SK-N-SH (cell line): ENCODE results near the gene SOX11. TPM values are rescaled to one million over a fixed set of nuclear protein-coding genes. Genes with fewer than 3 reads are reported as not detected.

Experiments
- CTCF ChIA-PET: fragments of 300-600, 350-600 bp; formaldehyde crosslinking; extraction: SDS; loops from one replicate; lab custom pipeline; 2021; lab: Yijun Ruan, JAX
- POLR2A ChIA-PET: fragments of 350-600 bp; sonication (Branson Sonifier 250); formaldehyde crosslinking; extraction: SDS; loops from one replicate; lab custom pipeline; 2020; ENCODE audit warnings: antibody characterized with exemption, inconsistent platforms; lab: Yijun Ruan, JAX
- DNase-seq: peaks from one replicate; pipeline ENCODE4 v3.0.0; 2012
- H2AFZ ChIP-seq: fragments of 200-600 bp; sonication (generic); 2 replicates; pipeline ENCODE4 v1.8.1; 2016; ENCODE audit warnings: antibody characterized with exemption, mild to moderate bottlenecking, low read depth
- H3F3A ChIP-seq: fragments of 200-600 bp; sonication (generic); replicated peaks from 2 replicates; pipeline ENCODE3; 2016; ENCODE audit warnings: antibody characterized with exemption, mild to moderate bottlenecking; ENCODE audit not compliant: insufficient read depth
- H3K27ac ChIP-seq, 2 experiments: fragments of 200-500 bp in 1 of 2; fragments of 200-600 bp in 1 of 2; sonication (Bioruptor generic) in 1 of 2; sonication (generic), shearing (Covaris generic) in 1 of 2; 2 replicates each; pipeline versions ENCODE4 v1.5.1 to v1.6.1; 2014 to 2016; ENCODE audit warnings: low read depth in 2 of 2, inconsistent platforms in 1 of 2, low read length in 1 of 2, mild to moderate bottlenecking in 1 of 2, mixed read lengths in 1 of 2
- H3K27me3 ChIP-seq: fragments of 200-600 bp; sonication (generic), shearing (Covaris generic); 2 replicates; pipeline ENCODE4 v1.6.1; 2016; ENCODE audit warnings: mixed run types; ENCODE audit not compliant: insufficient read depth
- H3K36me3 ChIP-seq, 2 experiments: fragments of 200-500 bp in 1 of 2; fragments of 200-600 bp in 1 of 2; sonication (Bioruptor generic) in 1 of 2; sonication (generic) in 1 of 2; replicated peaks in 1 of 2; 2 replicates each; pipeline versions ENCODE3 to v1.5.1; 2014 to 2016; ENCODE audit warnings: low read length in 1 of 2, mild to moderate bottlenecking in 1 of 2; ENCODE audit not compliant: insufficient read depth in 2 of 2, control insufficient read depth in 1 of 2
- H3K4me1 ChIP-seq, 2 experiments: fragments of 200-500 bp in 1 of 2; fragments of 200-600 bp in 1 of 2; sonication (Bioruptor generic) in 1 of 2; sonication (generic), shearing (Covaris generic) in 1 of 2; 2 replicates each; pipeline versions ENCODE4 v1.5.1 to v1.6.1; 2014 to 2016; ENCODE audit warnings: low read depth in 1 of 2, low read length in 1 of 2, mixed run types in 1 of 2; ENCODE audit not compliant: insufficient read depth in 2 of 2, control insufficient read depth in 1 of 2
- H3K4me2 ChIP-seq: fragments of 200-600 bp; sonication (generic), shearing (Covaris generic); 2 replicates; pipeline ENCODE4 v1.6.1; 2017; ENCODE audit warnings: mixed run types
- H3K4me3 ChIP-seq, 2 experiments: fragments of 200-500 bp in 1 of 2; fragments of 200-600 bp in 1 of 2; sonication (Bioruptor generic) in 1 of 2; sonication (generic), shearing (Covaris generic) in 1 of 2; 2 replicates each; pipeline versions ENCODE4 v1.5.1 to v1.8.1; 2014 to 2016; ENCODE audit warnings: low read depth in 2 of 2, inconsistent platforms in 1 of 2, low read length in 1 of 2, mild to moderate bottlenecking in 1 of 2, mixed read lengths in 1 of 2, moderate library complexity in 1 of 2
- H3K79me2 ChIP-seq: fragments of 200-600 bp; sonication (generic); 2 replicates; pipeline ENCODE4 v1.8.1; 2017; ENCODE audit warnings: mild to moderate bottlenecking; ENCODE audit not compliant: insufficient read depth
- H3K9ac ChIP-seq: fragments of 200-600 bp; sonication (generic); 2 replicates; pipeline ENCODE4 v1.6.1; 2017; ENCODE audit warnings: mixed run types
- H3K9me2 ChIP-seq: fragments of 200-600 bp; sonication (generic); 2 replicates; pipeline ENCODE4 v1.6.1; 2017; ENCODE audit warnings: mixed run types
- H3K9me3 ChIP-seq: fragments of 200-600 bp; sonication (generic); 2 replicates; pipeline ENCODE4 v1.6.1; 2017; ENCODE audit warnings: mixed run types, mild to moderate bottlenecking, moderate library complexity
- H4K20me1 ChIP-seq: fragments of 200-600 bp; sonication (generic); 2 replicates; pipeline ENCODE4 v1.6.1; 2017; ENCODE audit warnings: mild to moderate bottlenecking, mixed run types; ENCODE audit not compliant: insufficient read depth
- CHD2 ChIP-seq: fragments of 150-350 bp; IDR thresholded peaks from 2 replicates; pipeline ENCODE4 v1.6.1; 2018; ENCODE audit warnings: low read length; ENCODE audit not compliant: partially characterized antibody
- EZH2phosphoT487 ChIP-seq: fragments of 200-600 bp; sonication (generic); IDR thresholded peaks from 2 replicates; pipeline ENCODE4 v1.6.1; 2017; ENCODE audit warnings: low read depth, mixed run types, mild to moderate bottlenecking, antibody characterized with exemption, moderate library complexity, borderline replicate concordance
- FOSL2 ChIP-seq: IDR thresholded peaks from 2 replicates; pipeline ENCODE4 v1.4.0; 2012; ENCODE audit warnings: low read depth, mild to moderate bottlenecking, moderate library complexity, borderline replicate concordance
- FOXJ3 ChIP-seq: sonication (generic); formaldehyde crosslinking; IDR thresholded peaks from 2 replicates; pipeline ENCODE4 v1.5.1; 2020; ENCODE audit warnings: mild to moderate bottlenecking, missing genetic modification reagents
- GABPA ChIP-seq: IDR thresholded peaks from 2 replicates; pipeline ENCODE4 v1.4.0; 2012; ENCODE audit warnings: low read depth, mild to moderate bottlenecking
- MAX ChIP-seq: IDR thresholded peaks from 2 replicates; pipeline ENCODE4 v1.4.0; 2012; ENCODE audit warnings: low read depth
- MEF2A ChIP-seq: IDR thresholded peaks from 2 replicates; pipeline ENCODE4 v1.4.0; 2012; ENCODE audit warnings: low read depth, borderline replicate concordance
- MXI1 ChIP-seq: IDR thresholded peaks from 2 replicates; pipeline ENCODE4 v1.6.1; 2012; ENCODE audit warnings: mild to moderate bottlenecking, low read depth, low read length, improper control_type of control experiment
- NFIC ChIP-seq: IDR thresholded peaks from 2 replicates; pipeline ENCODE4 v1.4.0; 2012; ENCODE audit warnings: borderline replicate concordance
- RAD21 ChIP-seq: IDR thresholded peaks from 2 replicates; pipeline ENCODE4 v1.6.1; 2012; ENCODE audit warnings: mild to moderate bottlenecking, low read length
- RCOR1 ChIP-seq: fragments of 150-350 bp; IDR thresholded peaks from 2 replicates; pipeline ENCODE4 v1.6.1; 2017; ENCODE audit warnings: antibody characterized with exemption, low read length
- REST ChIP-seq: IDR thresholded peaks from 2 replicates; pipeline ENCODE4 v1.6.1; 2012; ENCODE audit warnings: mild to moderate bottlenecking, low read depth, low read length, moderate library complexity
- SIN3A ChIP-seq: IDR thresholded peaks from 2 replicates; pipeline ENCODE4 v1.6.1; 2012; ENCODE audit warnings: low read depth, mild to moderate bottlenecking, low read length, moderate library complexity, borderline replicate concordance
- SMC3 ChIP-seq: IDR thresholded peaks from 2 replicates; pipeline ENCODE4 v1.6.1; 2012; ENCODE audit warnings: low read depth, low read length, improper control_type of control experiment
- TAF1 ChIP-seq: IDR thresholded peaks from 2 replicates; pipeline ENCODE4 v1.6.1; 2012; ENCODE audit warnings: low read depth, mild to moderate bottlenecking, low read length, moderate library complexity, borderline replicate concordance
- USF1 ChIP-seq: IDR thresholded peaks from 2 replicates; pipeline ENCODE4 v1.4.0; 2012; ENCODE audit warnings: low read depth, borderline replicate concordance
- USF2 ChIP-seq: fragments of 150-350 bp; IDR thresholded peaks from 2 replicates; pipeline ENCODE4 v1.6.1; 2017; ENCODE audit warnings: antibody characterized with exemption, low read length, low read depth, borderline replicate concordance
- YY1 ChIP-seq: IDR thresholded peaks from 2 replicates; pipeline ENCODE4 v1.4.0; 2012; ENCODE audit warnings: low read depth, mild to moderate bottlenecking
- ZBTB33 ChIP-seq: IDR thresholded peaks from 2 replicates; pipeline ENCODE4 v1.4.0; 2012; ENCODE audit warnings: low read depth, borderline replicate concordance
- WGBS: methylation state at CpG from one replicate; pipeline ENCODE4 v1.1.6; 2017; ENCODE audit warnings: low lambda C conversion rate; 5-methylcytosine and 5-hydroxymethylcytosine counted together
- polyA plus RNA-seq, 3 experiments: library from polyadenylated mRNA; depleted of rRNA; stranded (reverse); fragments of >200 nt; gene quantifications; 2 replicates each; pipeline ENCODE4 v1.2.3, GENCODE V29; 2012

Gene SOX11
- polyA plus RNA-seq, 1 of the 3 experiments (the other 2 are of a cell fraction): 3.4 TPM

- TF ChIP-seq SIN3A: no peak
- no peak for TF ChIP-seq GABPA
- TF ChIP-seq SMC3: no peak
- TF ChIP-seq, all 33 proteins: peak for 0
Observed at GRCh38 chr2:5742126-5742525, 49.9 kb downstream of the SOX11 start (continued).

- POLR2A ChIA-PET: no interaction called here
- Histone ChIP-seq H3F3A (no peaks in the 10 kb centered on the region), H3K4me1 (no peaks in the 10 kb centered on the region), H2AFZ (no peak overlapping the region), H3K4me3 (no peak overlapping the region), H3K9ac (no peak overlapping the region), H3K36me3 (no peaks in the 10 kb centered on the region), H3K27ac (no peak overlapping the region), H3K79me2 (no peaks in the 10 kb centered on the region), H3K9me3 (no peaks in the 10 kb centered on the region), H3K4me2 (no peak overlapping the region), H3K27me3 (no peaks in the 10 kb centered on the region), H3K9me2 (no peaks in the 10 kb centered on the region; the same call in 1 of the 2 replicates), H4K20me1 (no peaks in the 10 kb centered on the region)
- WGBS: 36% methylated on average over 2 of the region's 2 CpGs
- TF ChIP-seq FOSL2 (no peak), NFIC (no peak), FOXJ3 (CRISPR knock-in tag) (no peak), SIN3A (no peak), MXI1 (no peak), YY1 (no peak), USF2 (no peak), EZH2phosphoT487 (no peak), TAF1 (no peak), ZBTB33 (no peak), SMC3 (no peak), GABPA (no peak), MEF2A (no peak), USF1 (no peak), CHD2 (no peak), RCOR1 (no peak), REST (no peak), MAX (no peak), RAD21 (no peak)
- CTCF ChIA-PET: no interaction called here
- DNase-seq: no peak
Observed at GRCh38 chr2:5748391-5748790, 56.2 kb downstream of the SOX11 start.
